HEK293 (cell line): ENCODE data around the gene ANO1.

Experiments used
- TCF7L2 ChIP-seq: IDR thresholded peaks from 2 replicates; pipeline ENCODE4 v1.6.1; 2011; ENCODE audit warnings: low read depth, mild to moderate bottlenecking, inconsistent platforms, low read length, moderate library complexity, borderline replicate concordance
- TRIM28 ChIP-seq: IDR thresholded peaks from 2 replicates; pipeline ENCODE4 v1.6.1; 2011; ENCODE audit warnings: low read length, control low read depth, borderline replicate concordance
- ZBTB1 ChIP-seq: fragments of 450-650 bp; formaldehyde crosslinking; IDR thresholded peaks from 2 replicates; pipeline ENCODE4 v1.5.1; 2016; ENCODE audit warnings: missing biosample characterization, missing genetic modification characterization
- ZBTB48 ChIP-seq: fragments of 450-650 bp; formaldehyde crosslinking; IDR thresholded peaks from 2 replicates; pipeline ENCODE4 v1.5.1; 2016; ENCODE audit warnings: missing biosample characterization, missing genetic modification characterization
- ZNF16 ChIP-seq: fragments of 450-650 bp; formaldehyde crosslinking; IDR thresholded peaks from 2 replicates; pipeline ENCODE4 v1.5.1; 2016; ENCODE audit warnings: low read depth, missing biosample characterization, missing genetic modification characterization
- ZNF274 ChIP-seq, 2 experiments: fragments of 200-500 bp in 1 of 2; fragments of 450-650 bp in 1 of 2; sonication (Bioruptor generic) in 1 of 2; formaldehyde crosslinking in 1 of 2; IDR thresholded peaks; 2 replicates each; pipeline versions ENCODE4 v1.5.1 to v1.6.1; 2014 to 2016; ENCODE audit warnings: borderline replicate concordance in 1 of 2, inconsistent platforms in 1 of 2, low read length in 1 of 2, missing biosample characterization in 1 of 2, missing genetic modification characterization in 1 of 2
- ZNF501 ChIP-seq: fragments of 450-650 bp; formaldehyde crosslinking; IDR thresholded peaks from 2 replicates; pipeline ENCODE4 v1.5.1; 2016; ENCODE audit warnings: missing biosample characterization, missing genetic modification characterization
- ZNF560 ChIP-seq: fragments of 450-650 bp; formaldehyde crosslinking; IDR thresholded peaks from 2 replicates; pipeline ENCODE4 v1.5.1; 2017; ENCODE audit warnings: missing biosample characterization, missing genetic modification characterization, borderline replicate concordance
- TF ChIP-seq, protein P1 (sequence below): fragments of 450-650 bp; formaldehyde crosslinking; IDR thresholded peaks from 2 replicates; pipeline ENCODE4 v1.5.1; 2016; ENCODE audit warnings: missing biosample characterization, missing genetic modification characterization
- TF ChIP-seq, protein P2 (sequence below): fragments of 450-650 bp; formaldehyde crosslinking; IDR thresholded peaks from 2 replicates; pipeline ENCODE4 v1.5.1; 2016; ENCODE audit warnings: missing biosample characterization, missing genetic modification characterization
- TF ChIP-seq, protein P3 (sequence below): fragments of 450-650 bp; formaldehyde crosslinking; IDR thresholded peaks from 2 replicates; pipeline ENCODE4 v1.5.1; 2016; ENCODE audit warnings: missing biosample characterization, missing genetic modification characterization

DNA sequence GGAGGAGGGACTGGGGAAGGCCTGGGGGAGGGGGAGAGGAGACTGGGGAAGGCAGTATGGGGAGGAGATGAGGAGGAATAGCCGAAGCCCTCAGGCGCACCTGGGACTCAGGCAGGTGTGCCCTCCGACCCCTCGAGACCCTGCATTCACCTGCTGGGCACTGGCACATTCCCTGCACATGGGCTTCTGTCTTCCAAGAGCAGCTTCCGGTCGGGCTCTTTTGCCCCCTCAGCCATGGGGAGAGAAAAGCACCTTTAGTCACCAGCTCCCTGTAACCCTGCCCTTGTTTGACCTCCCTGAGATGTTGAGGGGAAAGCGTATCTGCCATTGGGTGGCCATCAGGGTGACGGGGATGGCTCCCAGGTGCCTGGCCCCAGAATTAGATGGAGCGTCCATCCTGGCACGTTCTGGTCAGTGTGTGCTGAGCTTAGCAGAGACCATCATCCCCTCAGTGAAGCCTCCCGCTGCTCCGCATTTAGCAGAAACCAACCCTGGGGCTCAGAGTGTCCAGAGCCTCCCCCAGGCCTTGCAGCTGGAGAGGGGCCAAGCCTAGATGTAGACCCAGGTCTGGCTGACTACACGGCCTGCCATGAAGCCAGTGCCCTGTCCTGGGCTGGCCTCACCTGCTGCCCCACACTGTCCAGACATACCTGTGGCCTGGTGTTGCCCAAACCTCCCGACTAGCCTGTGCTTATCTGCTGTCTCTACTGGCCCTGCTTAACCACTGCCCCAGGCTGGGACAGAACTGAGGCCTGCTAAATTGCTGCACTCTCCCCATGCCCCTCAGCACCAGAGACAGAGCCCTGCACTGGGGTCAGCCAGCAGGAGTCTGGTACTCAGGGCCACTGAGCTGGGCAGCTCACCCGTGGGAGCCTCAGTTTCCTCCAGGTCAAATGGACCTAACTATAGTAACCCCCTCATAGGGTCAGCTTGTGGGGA is 6.2 kb downstream of the ANO1 start:
- TF ChIP-seq TCF7L2 (no peak), ZNF16 (tag by site-specific recombination) (no peak), ZBTB48 (no peak), TRIM28 (no peak), ZBTB1 (tag by site-specific recombination) (no peak), ZNF501 (tag by site-specific recombination) (no peak), ZNF274 (IDR thresholded peaks at IDR 0.05; ENCODE audit: low read length) (no peak), ZNF274 (tag by site-specific recombination; IDR thresholded peaks at IDR 0.05; ENCODE audit: borderline replicate concordance) (no peak), ZNF560 (tag by site-specific recombination) (no peak)
- TF ChIP-seq, protein P1, sequence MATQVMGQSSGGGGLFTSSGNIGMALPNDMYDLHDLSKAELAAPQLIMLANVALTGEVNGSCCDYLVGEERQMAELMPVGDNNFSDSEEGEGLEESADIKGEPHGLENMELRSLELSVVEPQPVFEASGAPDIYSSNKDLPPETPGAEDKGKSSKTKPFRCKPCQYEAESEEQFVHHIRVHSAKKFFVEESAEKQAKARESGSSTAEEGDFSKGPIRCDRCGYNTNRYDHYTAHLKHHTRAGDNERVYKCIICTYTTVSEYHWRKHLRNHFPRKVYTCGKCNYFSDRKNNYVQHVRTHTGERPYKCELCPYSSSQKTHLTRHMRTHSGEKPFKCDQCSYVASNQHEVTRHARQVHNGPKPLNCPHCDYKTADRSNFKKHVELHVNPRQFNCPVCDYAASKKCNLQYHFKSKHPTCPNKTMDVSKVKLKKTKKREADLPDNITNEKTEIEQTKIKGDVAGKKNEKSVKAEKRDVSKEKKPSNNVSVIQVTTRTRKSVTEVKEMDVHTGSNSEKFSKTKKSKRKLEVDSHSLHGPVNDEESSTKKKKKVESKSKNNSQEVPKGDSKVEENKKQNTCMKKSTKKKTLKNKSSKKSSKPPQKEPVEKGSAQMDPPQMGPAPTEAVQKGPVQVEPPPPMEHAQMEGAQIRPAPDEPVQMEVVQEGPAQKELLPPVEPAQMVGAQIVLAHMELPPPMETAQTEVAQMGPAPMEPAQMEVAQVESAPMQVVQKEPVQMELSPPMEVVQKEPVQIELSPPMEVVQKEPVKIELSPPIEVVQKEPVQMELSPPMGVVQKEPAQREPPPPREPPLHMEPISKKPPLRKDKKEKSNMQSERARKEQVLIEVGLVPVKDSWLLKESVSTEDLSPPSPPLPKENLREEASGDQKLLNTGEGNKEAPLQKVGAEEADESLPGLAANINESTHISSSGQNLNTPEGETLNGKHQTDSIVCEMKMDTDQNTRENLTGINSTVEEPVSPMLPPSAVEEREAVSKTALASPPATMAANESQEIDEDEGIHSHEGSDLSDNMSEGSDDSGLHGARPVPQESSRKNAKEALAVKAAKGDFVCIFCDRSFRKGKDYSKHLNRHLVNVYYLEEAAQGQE (tag by site-specific recombination), result peak; percentile 43; the same call in 1 of the 2 replicates
- TF ChIP-seq, protein P2, sequence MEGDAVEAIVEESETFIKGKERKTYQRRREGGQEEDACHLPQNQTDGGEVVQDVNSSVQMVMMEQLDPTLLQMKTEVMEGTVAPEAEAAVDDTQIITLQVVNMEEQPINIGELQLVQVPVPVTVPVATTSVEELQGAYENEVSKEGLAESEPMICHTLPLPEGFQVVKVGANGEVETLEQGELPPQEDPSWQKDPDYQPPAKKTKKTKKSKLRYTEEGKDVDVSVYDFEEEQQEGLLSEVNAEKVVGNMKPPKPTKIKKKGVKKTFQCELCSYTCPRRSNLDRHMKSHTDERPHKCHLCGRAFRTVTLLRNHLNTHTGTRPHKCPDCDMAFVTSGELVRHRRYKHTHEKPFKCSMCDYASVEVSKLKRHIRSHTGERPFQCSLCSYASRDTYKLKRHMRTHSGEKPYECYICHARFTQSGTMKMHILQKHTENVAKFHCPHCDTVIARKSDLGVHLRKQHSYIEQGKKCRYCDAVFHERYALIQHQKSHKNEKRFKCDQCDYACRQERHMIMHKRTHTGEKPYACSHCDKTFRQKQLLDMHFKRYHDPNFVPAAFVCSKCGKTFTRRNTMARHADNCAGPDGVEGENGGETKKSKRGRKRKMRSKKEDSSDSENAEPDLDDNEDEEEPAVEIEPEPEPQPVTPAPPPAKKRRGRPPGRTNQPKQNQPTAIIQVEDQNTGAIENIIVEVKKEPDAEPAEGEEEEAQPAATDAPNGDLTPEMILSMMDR, result no peak
- TF ChIP-seq, protein P3, sequence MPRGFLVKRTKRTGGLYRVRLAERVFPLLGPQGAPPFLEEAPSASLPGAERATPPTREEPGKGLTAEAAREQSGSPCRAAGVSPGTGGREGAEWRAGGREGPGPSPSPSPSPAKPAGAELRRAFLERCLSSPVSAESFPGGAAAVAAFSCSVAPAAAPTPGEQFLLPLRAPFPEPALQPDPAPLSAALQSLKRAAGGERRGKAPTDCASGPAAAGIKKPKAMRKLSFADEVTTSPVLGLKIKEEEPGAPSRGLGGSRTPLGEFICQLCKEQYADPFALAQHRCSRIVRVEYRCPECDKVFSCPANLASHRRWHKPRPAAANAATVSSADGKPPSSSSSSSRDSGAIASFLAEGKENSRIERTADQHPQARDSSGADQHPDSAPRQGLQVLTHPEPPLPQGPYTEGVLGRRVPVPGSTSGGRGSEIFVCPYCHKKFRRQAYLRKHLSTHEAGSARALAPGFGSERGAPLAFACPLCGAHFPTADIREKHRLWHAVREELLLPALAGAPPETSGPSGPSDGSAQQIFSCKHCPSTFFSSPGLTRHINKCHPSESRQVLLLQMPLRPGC (tag by site-specific recombination), result no peak
